MM.1S (cell line): ENCODE results near the gene CYYR1.

Source experiments
- DNase-seq: peaks from one replicate; pipeline ENCODE4 v3.0.0-alpha.2; 2015
- H2AFZ ChIP-seq: fragments of 300-600 bp; sonication (generic); 2 replicates; pipeline ENCODE4 v1.6.0; 2016; ENCODE audit warnings: antibody characterized with exemption, low read length
- H3F3A ChIP-seq: fragments of 300-600 bp; sonication (generic); 2 replicates; pipeline ENCODE4 v1.6.1; 2016; ENCODE audit warnings: mild to moderate bottlenecking, antibody characterized with exemption, low read length, moderate library complexity, mixed read lengths; ENCODE audit not compliant: insufficient read depth
- H3K27ac ChIP-seq: fragments of 300-600 bp; sonication (generic); 2 replicates; pipeline ENCODE4 v1.5.1; 2016; ENCODE audit warnings: mild to moderate bottlenecking, low read length
- H3K27me3 ChIP-seq: fragments of 300-600 bp; sonication (generic); replicated peaks from 2 replicates; pipeline ENCODE4 v1.6.0; 2016; ENCODE audit warnings: low read length; ENCODE audit not compliant: insufficient read depth
- H3K36me3 ChIP-seq: fragments of 300-600 bp; sonication (generic); replicated peaks from 2 replicates; pipeline ENCODE4 v1.6.1; 2016; ENCODE audit warnings: mild to moderate bottlenecking, low read length, mixed read lengths; ENCODE audit not compliant: insufficient read depth
- H3K4me1 ChIP-seq: fragments of 300-600 bp; sonication (generic); 2 replicates; pipeline ENCODE4 v1.6.1; 2016; ENCODE audit warnings: low read length, mixed read lengths
- H3K4me2 ChIP-seq: fragments of 300-600 bp; sonication (generic); 2 replicates; pipeline ENCODE4 v1.6.0; 2016; ENCODE audit warnings: low read depth, low read length
- H3K4me3 ChIP-seq: fragments of 300-600 bp; sonication (generic); 2 replicates; pipeline ENCODE4 v1.5.1; 2016; ENCODE audit warnings: low read length, mixed read lengths
- H3K79me2 ChIP-seq: fragments of 300-600 bp; sonication (generic); 2 replicates; pipeline ENCODE4 v1.6.1; 2016; ENCODE audit warnings: mixed run types, low read length, mixed read lengths
- H3K9ac ChIP-seq: fragments of 300-600 bp; sonication (generic); 2 replicates; pipeline ENCODE4 v1.6.1; 2016; ENCODE audit warnings: low read length, mixed read lengths
- H3K9me2 ChIP-seq: fragments of 300-600 bp; sonication (generic); replicated peaks from 2 replicates; pipeline ENCODE4 v1.6.1; 2016; ENCODE audit warnings: mild to moderate bottlenecking, low read length, mixed read lengths; ENCODE audit not compliant: insufficient read depth
- H3K9me3 ChIP-seq: fragments of 300-600 bp; sonication (generic); replicated peaks from 2 replicates; pipeline ENCODE4 v1.6.1; 2016; ENCODE audit warnings: mild to moderate bottlenecking, low read length, mixed read lengths; ENCODE audit not compliant: insufficient read depth
- H4K20me1 ChIP-seq: fragments of 300-600 bp; sonication (generic); 2 replicates; pipeline ENCODE4 v1.6.1; 2016; ENCODE audit warnings: mild to moderate bottlenecking, low read length, moderate library complexity, mixed read lengths; ENCODE audit not compliant: insufficient read depth
- CTCF ChIP-seq: fragments of 300-600 bp; sonication (generic); IDR thresholded peaks from 2 replicates; pipeline ENCODE4 v1.5.1; 2016; ENCODE audit warnings: antibody characterized with exemption, low read length, mixed read lengths
- EZH2 ChIP-seq: fragments of 300-600 bp; sonication (generic); optimal IDR thresholded peaks from 2 replicates; pipeline ENCODE3; 2017; ENCODE audit warnings: low read depth, mild to moderate bottlenecking, antibody characterized with exemption, low read length, mixed read lengths
- EZH2phosphoT487 ChIP-seq: fragments of 300-600 bp; sonication (generic); IDR thresholded peaks from 2 replicates; pipeline ENCODE4 v1.6.1; 2018; ENCODE audit warnings: antibody characterized with exemption, low read length

The CYYR1 gene

GRCh38 chr21:26599261-26599660, 26.2 kb upstream of the CYYR1 start:
- no peak overlapping the region for H2AFZ ChIP-seq
- no peaks in the 10 kb centered on the region for H4K20me1 ChIP-seq
- H3K27me3 ChIP-seq: no peaks in the 10 kb centered on the region
- no peak overlapping the region for H3K4me2 ChIP-seq
- H3K79me2 ChIP-seq: no peaks in the 10 kb centered on the region
- H3K36me3 ChIP-seq: no peaks in the 10 kb centered on the region
- H3F3A ChIP-seq: no peaks in the 10 kb centered on the region
- TF ChIP-seq CTCF (no peak), EZH2 (no peak), EZH2phosphoT487 (no peak)
- H3K4me3 ChIP-seq: no peak overlapping the region
- H3K9ac ChIP-seq: no peak overlapping the region
- no peaks in the 10 kb centered on the region for H3K4me1 ChIP-seq
- no peaks in the 10 kb centered on the region for H3K9me3 ChIP-seq
- H3K9me2 ChIP-seq: no peaks in the 10 kb centered on the region
- DNase-seq: no peak
- no peak overlapping the region for H3K27ac ChIP-seq

- Histone ChIP-seq H3K36me3 (no peaks in the 10 kb centered on the region), H3F3A (no peaks in the 10 kb centered on the region), H3K9ac (no peak overlapping the region), H3K27me3 (no peaks in the 10 kb centered on the region), H4K20me1 (no peaks in the 10 kb centered on the region), H3K79me2 (no peaks in the 10 kb centered on the region), H3K9me3 (no peaks in the 10 kb centered on the region), H3K4me1 (no peaks in the 10 kb centered on the region), H2AFZ (no peak overlapping the region), H3K4me3 (no peak overlapping the region), H3K9me2 (no peaks in the 10 kb centered on the region), H3K27ac (no peak overlapping the region), H3K4me2 (no peak overlapping the region)
- TF ChIP-seq EZH2phosphoT487 (no peak), CTCF (no peak), EZH2 (no peak)
- DNase-seq: no peak
Measured at GRCh38 chr21:26597981-26598380, 24.9 kb upstream of the CYYR1 start.

- no peaks in the 10 kb centered on the region for H3K27me3 ChIP-seq
- no peaks in the 10 kb centered on the region for H3F3A ChIP-seq
- no peak overlapping the region for H3K4me2 ChIP-seq
- no peaks in the 10 kb centered on the region for H3K36me3 ChIP-seq
- H3K4me1 ChIP-seq: no peaks in the 10 kb centered on the region
- H3K9me3 ChIP-seq: no peaks in the 10 kb centered on the region
- DNase-seq: no peak
- no peak overlapping the region for H3K4me3 ChIP-seq
- TF ChIP-seq EZH2phosphoT487: no peak
- no peak for TF ChIP-seq EZH2
- no peak for TF ChIP-seq CTCF
- H3K79me2 ChIP-seq: no peaks in the 10 kb centered on the region
- no peaks in the 10 kb centered on the region for H4K20me1 ChIP-seq
- H3K27ac ChIP-seq: no peak overlapping the region
- no peak overlapping the region for H2AFZ ChIP-seq
- H3K9ac ChIP-seq: no peak overlapping the region
- H3K9me2 ChIP-seq: no peaks in the 10 kb centered on the region
Measured at GRCh38 chr21:26597031-26597430, 23.9 kb upstream of the CYYR1 start.
